ENCODE measurements around the gene ATP8B1. TPM values are rescaled to one million over a fixed set of nuclear protein-coding genes. Genes with fewer than 3 reads are reported as not detected.
A peak's percentile ranks its signal among the peaks of the same experiment; 100 is the strongest.

ATP8B1 gene
- polyA plus RNA-seq, 3 donors = 0.02 to 0.11 (median 0.03) TPM

- Histone ChIP-seq H3K36me3 (replicated peaks in 1 of 2; ENCODE audit: control insufficient read depth in 1 of 2, insufficient read depth in 2 of 2, low read length in 2 of 2) (peaks cover 25 to 32% of the 10 kb centered on the region in 2 donors), H3K27me3 (ENCODE audit: control insufficient read depth in 2 of 2, insufficient read depth in 2 of 2, low read length in 2 of 2) (no peaks in the 10 kb centered on the region), H2AFZ (ENCODE audit: insufficient read depth, low read depth, low read length, poor library complexity, severe bottlenecking) (no peak overlapping the region), H3K4me3 (replicated peaks in 1 of 3; ENCODE audit: low read depth in 2 of 3, low read length in 3 of 3) (peak overlapping the region in 1 of 3 experiments; percentile 27), H3K9me3 (replicated peaks in 1 of 2; ENCODE audit: control insufficient read depth in 1 of 2, insufficient read depth in 1 of 2, low read length in 2 of 2) (no peaks in the 10 kb centered on the region), H3K4me2 (replicated peaks; ENCODE audit: extremely low read depth, low read length, poor library complexity, severe bottlenecking) (peak overlapping the region; percentile 0), H3K9ac (ENCODE audit: insufficient read depth, low read length, poor library complexity, severe bottlenecking) (no peak overlapping the region), H4K20me1 (ENCODE audit: insufficient read depth, low read length) (peaks cover 27% of the 10 kb centered on the region), H3K79me2 (ENCODE audit: insufficient read depth, low read length) (peaks cover 54% of the 10 kb centered on the region), H3K4me1 (ENCODE audit: control insufficient read depth in 1 of 2, insufficient read depth in 2 of 2, low read length in 2 of 2) (peaks cover 30 to 32% of the 10 kb centered on the region in 2 donors), H3K27ac (ENCODE audit: low read depth in 1 of 2, low read length in 2 of 2) (peak overlapping the region; percentile 71 to 73)
- 10% methylated on average over 2 of the region's 3 CpGs for WGBS (ENCODE audit: insufficient coverage)
- H3K36me3 Mint-ChIP-seq = peaks cover 25 to 42% of the 10 kb centered on the region in 2 donors
- H3K4me3 Mint-ChIP-seq = peak overlapping the region; percentile 1 to 45
- TF ChIP-seq, protein P1, sequence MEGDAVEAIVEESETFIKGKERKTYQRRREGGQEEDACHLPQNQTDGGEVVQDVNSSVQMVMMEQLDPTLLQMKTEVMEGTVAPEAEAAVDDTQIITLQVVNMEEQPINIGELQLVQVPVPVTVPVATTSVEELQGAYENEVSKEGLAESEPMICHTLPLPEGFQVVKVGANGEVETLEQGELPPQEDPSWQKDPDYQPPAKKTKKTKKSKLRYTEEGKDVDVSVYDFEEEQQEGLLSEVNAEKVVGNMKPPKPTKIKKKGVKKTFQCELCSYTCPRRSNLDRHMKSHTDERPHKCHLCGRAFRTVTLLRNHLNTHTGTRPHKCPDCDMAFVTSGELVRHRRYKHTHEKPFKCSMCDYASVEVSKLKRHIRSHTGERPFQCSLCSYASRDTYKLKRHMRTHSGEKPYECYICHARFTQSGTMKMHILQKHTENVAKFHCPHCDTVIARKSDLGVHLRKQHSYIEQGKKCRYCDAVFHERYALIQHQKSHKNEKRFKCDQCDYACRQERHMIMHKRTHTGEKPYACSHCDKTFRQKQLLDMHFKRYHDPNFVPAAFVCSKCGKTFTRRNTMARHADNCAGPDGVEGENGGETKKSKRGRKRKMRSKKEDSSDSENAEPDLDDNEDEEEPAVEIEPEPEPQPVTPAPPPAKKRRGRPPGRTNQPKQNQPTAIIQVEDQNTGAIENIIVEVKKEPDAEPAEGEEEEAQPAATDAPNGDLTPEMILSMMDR (IDR thresholded peaks at IDR 0.05) = no peak
- no peaks in the 10 kb centered on the region for H3K9me3 Mint-ChIP-seq
- intact Hi-C loops (cut with micrococcal nuclease) = no loop called here
- peak overlapping the region; percentile 48 to 91 (median 81) for H3K27ac Mint-ChIP-seq
- H3K27me3 Mint-ChIP-seq (ENCODE audit: low read depth in 3 of 3) = peaks cover 0 to 3% (median 0%) of the 10 kb centered on the region in 3 donors
- H3K4me1 Mint-ChIP-seq = peaks cover 28% of the 10 kb centered on the region
- DNase-seq = peak in 2 of 3 donors; percentile 62 to 66
Observed at GRCh38 chr18:57618910-57619309, 184.2 kb downstream of the ATP8B1 start.

DNA sequence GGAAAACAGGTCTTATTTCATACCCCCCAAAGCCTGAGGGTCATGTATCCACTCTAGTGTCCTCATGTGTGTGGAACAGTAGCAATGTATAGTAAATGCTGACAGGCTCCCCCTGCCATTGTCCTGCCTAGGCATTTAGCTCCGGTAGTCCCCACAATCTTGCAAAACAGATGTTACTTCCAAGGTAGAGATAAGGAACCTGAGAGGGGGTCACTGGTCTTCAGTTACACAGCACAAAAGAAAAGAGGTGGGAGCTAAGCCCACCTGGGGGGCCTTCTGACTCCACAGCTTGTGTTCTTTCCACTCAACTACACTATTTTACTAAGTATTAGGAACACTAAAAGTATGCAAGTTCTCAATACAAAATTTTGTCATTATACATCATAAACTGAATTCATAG lies 199.2 kb downstream of the ATP8B1 start:
- Mint-ChIP-seq H3K27ac (no peak overlapping the region), H3K4me1 (no peaks in the 10 kb centered on the region), H3K27me3 (ENCODE audit: low read depth in 3 of 3) (no peaks in the 10 kb centered on the region), H3K4me3 (no peak overlapping the region), H3K36me3 (peaks cover 83 to 97% of the 10 kb centered on the region in 2 donors), H3K9me3 (no peaks in the 10 kb centered on the region)
- Histone ChIP-seq H3K9me3 (replicated peaks in 1 of 2; ENCODE audit: control insufficient read depth in 1 of 2, insufficient read depth in 1 of 2, low read length in 2 of 2) (no peaks in the 10 kb centered on the region), H3K4me1 (ENCODE audit: control insufficient read depth in 1 of 2, insufficient read depth in 2 of 2, low read length in 2 of 2) (no peaks in the 10 kb centered on the region), H3K36me3 (replicated peaks in 1 of 2; ENCODE audit: control insufficient read depth in 1 of 2, insufficient read depth in 2 of 2, low read length in 2 of 2) (peaks cover 93 to 98% of the 10 kb centered on the region in 2 donors), H4K20me1 (ENCODE audit: insufficient read depth, low read length) (peaks cover 39% of the 10 kb centered on the region), H3K27me3 (ENCODE audit: control insufficient read depth in 2 of 2, insufficient read depth in 2 of 2, low read length in 2 of 2) (no peaks in the 10 kb centered on the region), H3K4me3 (replicated peaks in 1 of 3; ENCODE audit: low read depth in 2 of 3, low read length in 3 of 3) (no peak overlapping the region), H3K27ac (ENCODE audit: low read depth in 1 of 2, low read length in 2 of 2) (no peak overlapping the region), H3K9ac (ENCODE audit: insufficient read depth, low read length, poor library complexity, severe bottlenecking) (no peak overlapping the region), H2AFZ (ENCODE audit: insufficient read depth, low read depth, low read length, poor library complexity, severe bottlenecking) (no peak overlapping the region), H3K4me2 (replicated peaks; ENCODE audit: extremely low read depth, low read length, poor library complexity, severe bottlenecking) (no peak overlapping the region), H3K79me2 (ENCODE audit: insufficient read depth, low read length) (no peaks in the 10 kb centered on the region)
- intact Hi-C loops (cut with micrococcal nuclease) = no loop called here
- WGBS (ENCODE audit: insufficient coverage) = 80% methylated on average over 1 of the region's 1 CpG
- DNase-seq = no peak
- TF ChIP-seq, protein P1 (IDR thresholded peaks at IDR 0.05) = no peak

Small RNAs within 50 kb of the gene (small RNA-seq; reads per million reads assigned to genes)
- gene RNU6-742P (ENCODE audit: insufficient read length, low read depth) = not detected

Other genes with a start within 250 kb of the ATP8B1 start
- 10 to 100 TPM in 1 of 3 donors, 1 to 10 TPM in 2; 9.7 to 23.3 (median 9.9) TPM for gene FECH, start 216.6 kb downstream of the ATP8B1 start, polyA plus RNA-seq
- 100 to 1,000 TPM in 1 of 3 donors, 10 to 100 TPM in 2; 70.3 to 103 (median 89.5) TPM for gene NARS1, start 181.5 kb downstream of the ATP8B1 start, polyA plus RNA-seq
- 1 to 10 TPM; 2.5 to 5.2 (median 4.5) TPM for gene NEDD4L, start 240.9 kb upstream of the ATP8B1 start, polyA plus RNA-seq

Data from CD14-positive monocyte (primary cell).